GM19043 (cell line): ENCODE results near the gene CFD.
"Not testable (repeated sequence)": the region's sequence is repeated elsewhere in the genome, so short reads cannot be mapped to it uniquely, and the experiment has no call there.

Source experiments
- ATAC-seq: cut with Tn5 transposase; IDR thresholded peaks from one replicate; pipeline ENCODE4 v1.9.1; 2021; ENCODE audit warnings: low read depth; ENCODE audit not compliant: unreplicated experiment

The CFD gene

GRCh38 chr19:850979-851335 lies 8.5 kb upstream of the CFD start:
- ATAC-seq: no peak

DNA sequence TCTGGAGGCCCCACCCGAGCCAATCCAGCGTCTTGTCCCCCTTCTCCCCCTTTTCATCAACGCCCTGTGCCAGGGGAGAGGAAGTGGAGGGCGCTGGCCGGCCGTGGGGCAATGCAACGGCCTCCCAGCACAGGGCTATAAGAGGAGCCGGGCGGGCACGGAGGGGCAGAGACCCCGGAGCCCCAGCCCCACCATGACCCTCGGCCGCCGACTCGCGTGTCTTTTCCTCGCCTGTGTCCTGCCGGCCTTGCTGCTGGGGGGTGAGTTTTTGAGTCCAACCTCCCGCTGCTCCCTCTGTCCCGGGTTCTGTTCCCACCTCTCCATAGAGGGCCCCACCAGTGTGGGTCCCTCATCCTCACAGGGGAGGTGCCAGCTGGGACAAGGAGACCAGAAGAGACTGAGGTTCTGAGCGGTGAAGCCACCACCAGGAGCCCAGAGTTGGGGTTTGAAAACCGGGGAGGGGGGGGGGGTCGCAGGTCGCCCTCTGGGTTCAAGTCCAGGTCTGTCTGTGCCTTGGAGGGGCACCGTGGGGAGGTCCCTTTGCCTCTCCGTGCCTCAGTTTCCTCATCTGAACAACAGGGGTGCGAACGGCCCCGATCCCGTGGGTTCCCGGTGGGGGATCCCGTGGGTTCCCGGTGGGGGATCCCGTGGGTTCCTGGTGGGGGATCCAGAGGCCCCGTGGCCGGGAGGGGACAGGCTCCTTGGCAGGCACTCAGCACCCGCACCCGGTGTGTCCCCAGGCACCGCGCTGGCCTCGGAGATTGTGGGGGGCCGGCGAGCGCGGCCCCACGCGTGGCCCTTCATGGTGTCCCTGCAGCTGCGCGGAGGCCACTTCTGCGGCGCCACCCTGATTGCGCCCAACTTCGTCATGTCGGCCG lies 7.1 kb upstream of the CFD start, which contains the start of gene ELANE:
TSS of gene ELANE (plus strand) at position 168 of the 878 bp plus-strand sequence. CDS start at position 194, 26 bp downstream.
- ATAC-seq: no peak

- ATAC-seq: no peak
Observed at GRCh38 chr19:853014-853585, 6.4 kb upstream of the CFD start.

DNA sequence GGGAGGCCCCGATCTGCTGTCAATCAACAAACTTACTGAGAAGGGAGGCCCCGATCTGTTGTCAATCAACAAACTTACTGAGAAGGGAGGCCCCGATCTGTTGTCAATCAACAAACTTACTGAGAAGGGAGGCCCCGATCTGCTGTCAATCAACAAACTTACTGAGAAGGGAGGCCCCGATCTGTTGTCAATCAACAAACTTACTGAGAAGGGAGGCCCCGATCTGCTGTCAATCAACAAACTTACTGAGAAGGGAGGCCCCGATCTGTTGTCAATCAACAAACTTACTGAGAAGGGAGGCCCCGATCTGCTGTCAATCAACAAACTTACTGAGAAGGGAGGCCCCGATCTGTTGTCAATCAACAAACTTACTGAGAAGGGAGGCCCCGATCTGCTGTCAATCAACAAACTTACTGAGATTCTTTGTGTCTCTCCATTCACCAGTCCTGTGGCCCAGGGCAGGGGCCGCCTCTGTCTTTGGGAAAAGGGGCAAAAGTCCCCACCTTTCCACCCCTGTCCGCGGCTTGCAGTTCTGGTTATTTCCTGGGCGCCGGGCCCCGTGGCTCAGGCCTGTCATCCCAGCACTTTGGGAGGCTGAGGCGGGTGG lies 5.7 kb upstream of the CFD start:
- not testable (repeated sequence) for ATAC-seq

- ATAC-seq: no peak
Observed at GRCh38 chr19:854549-854948, 4.9 kb upstream of the CFD start.

DNA sequence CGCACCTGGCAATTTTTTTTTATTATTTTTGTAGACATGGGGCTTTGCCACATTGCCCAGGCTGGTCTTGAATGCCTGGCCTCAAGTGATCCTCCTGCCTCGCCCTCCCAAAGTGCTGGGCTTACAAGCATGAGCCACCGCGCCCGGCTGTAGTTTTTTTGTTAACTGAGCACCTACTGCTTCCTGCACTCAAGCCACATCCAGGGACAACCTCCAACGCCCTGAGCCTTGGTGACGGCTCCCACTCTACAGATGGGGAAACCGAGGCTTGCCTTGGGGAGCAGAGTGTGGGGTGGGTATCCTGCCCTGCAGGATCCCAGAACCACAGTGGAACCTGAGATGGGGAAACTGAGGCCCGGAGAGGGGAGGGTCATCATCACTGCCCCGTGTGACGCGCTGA lies 4.3 kb upstream of the CFD start:
- ATAC-seq: no peak

DNA sequence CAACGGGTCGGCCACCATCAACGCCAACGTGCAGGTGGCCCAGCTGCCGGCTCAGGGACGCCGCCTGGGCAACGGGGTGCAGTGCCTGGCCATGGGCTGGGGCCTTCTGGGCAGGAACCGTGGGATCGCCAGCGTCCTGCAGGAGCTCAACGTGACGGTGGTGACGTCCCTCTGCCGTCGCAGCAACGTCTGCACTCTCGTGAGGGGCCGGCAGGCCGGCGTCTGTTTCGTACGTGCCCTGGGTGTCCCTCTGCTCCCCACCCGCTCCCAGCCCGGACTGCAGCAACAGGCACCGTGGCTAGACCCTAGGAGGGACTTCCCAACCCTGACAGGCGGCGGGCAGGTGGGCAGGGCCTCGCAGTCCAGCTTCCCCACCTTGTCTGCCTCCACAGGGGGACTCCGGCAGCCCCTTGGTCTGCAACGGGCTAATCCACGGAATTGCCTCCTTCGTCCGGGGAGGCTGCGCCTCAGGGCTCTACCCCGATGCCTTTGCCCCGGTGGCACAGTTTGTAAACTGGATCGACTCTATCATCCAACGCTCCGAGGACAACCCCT lies 3.8 kb upstream of the CFD start:
- no peak for ATAC-seq

- ATAC-seq: no peak
Observed at GRCh38 chr19:858284-858683, 1.2 kb upstream of the CFD start.

DNA sequence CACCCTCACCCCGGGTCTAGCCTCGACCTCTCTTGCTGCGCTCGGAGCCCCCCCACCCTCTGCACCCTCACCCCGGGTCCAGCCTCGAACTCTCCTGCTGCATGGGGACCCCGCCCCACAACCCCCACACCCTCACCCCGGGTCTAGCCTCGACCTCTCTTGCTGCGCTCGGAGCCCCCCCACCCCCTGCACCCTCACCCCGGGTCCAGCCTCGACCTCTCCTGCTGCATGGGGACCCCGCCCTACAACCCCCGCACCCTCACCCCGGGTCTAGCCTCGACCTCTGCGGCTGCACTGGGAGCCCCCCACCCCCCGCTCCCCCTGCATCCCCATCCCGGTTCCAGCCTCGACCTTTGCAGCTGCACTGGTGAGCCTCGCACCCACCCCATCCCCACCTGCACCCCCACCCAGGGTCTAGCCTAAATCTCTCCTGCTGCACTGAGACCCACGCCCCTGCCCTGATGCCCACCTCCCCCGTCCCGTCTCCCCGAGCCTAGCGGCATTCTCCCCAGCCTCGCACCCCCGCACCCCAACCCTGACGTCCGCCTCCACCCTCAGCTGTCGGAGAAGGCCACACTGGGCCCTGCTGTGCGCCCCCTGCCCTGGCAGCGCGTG lies 1.8 kb downstream of the CFD start:
- ATAC-seq: no peak

- ATAC-seq: no peak
Observed at GRCh38 chr19:861756-862580, 2.5 kb downstream of the CFD start.

DNA sequence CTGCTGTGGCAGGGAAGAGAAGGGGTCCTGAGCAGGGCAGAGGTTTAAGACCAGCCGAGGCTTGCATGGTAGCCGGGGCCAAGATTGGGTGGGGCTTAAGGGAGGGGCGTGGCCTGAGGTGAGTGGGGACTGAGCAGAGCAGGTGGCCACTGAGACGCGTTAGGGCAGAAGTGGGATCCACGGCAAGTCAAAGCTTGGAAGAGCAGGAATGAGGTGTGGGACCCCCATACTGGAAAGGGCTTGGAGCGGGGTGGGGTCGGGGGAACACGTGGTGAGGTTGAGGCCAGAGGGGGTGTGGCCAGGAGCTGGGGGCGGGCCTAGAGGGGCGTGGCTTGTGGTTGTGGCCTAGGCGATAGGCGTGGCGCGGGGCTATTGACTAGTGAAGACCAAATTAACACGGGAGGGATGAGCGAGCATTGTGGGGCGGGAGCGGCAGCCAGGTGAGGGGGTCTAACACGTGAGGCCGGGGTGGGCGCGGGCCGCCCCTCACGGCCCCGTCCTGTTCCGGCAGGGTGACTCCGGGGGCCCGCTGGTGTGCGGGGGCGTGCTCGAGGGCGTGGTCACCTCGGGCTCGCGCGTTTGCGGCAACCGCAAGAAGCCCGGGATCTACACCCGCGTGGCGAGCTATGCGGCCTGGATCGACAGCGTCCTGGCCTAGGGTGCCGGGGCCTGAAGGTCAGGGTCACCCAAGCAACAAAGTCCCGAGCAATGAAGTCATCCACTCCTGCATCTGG lies 3.3 kb downstream of the CFD start:
- no peak for ATAC-seq

GRCh38 chr19:863315-863620 lies 3.8 kb downstream of the CFD start:
- no peak for ATAC-seq

GRCh38 chr19:866769-867300 lies 7.4 kb downstream of the CFD start:
- no peak for ATAC-seq

- no peak for ATAC-seq
Observed at GRCh38 chr19:867301-867793, 7.9 kb downstream of the CFD start.

- no peak for ATAC-seq
Observed at GRCh38 chr19:867855-868457, 8.5 kb downstream of the CFD start.

GRCh38 chr19:868458-869244 lies 9.2 kb downstream of the CFD start:
- ATAC-seq: no peak

DNA sequence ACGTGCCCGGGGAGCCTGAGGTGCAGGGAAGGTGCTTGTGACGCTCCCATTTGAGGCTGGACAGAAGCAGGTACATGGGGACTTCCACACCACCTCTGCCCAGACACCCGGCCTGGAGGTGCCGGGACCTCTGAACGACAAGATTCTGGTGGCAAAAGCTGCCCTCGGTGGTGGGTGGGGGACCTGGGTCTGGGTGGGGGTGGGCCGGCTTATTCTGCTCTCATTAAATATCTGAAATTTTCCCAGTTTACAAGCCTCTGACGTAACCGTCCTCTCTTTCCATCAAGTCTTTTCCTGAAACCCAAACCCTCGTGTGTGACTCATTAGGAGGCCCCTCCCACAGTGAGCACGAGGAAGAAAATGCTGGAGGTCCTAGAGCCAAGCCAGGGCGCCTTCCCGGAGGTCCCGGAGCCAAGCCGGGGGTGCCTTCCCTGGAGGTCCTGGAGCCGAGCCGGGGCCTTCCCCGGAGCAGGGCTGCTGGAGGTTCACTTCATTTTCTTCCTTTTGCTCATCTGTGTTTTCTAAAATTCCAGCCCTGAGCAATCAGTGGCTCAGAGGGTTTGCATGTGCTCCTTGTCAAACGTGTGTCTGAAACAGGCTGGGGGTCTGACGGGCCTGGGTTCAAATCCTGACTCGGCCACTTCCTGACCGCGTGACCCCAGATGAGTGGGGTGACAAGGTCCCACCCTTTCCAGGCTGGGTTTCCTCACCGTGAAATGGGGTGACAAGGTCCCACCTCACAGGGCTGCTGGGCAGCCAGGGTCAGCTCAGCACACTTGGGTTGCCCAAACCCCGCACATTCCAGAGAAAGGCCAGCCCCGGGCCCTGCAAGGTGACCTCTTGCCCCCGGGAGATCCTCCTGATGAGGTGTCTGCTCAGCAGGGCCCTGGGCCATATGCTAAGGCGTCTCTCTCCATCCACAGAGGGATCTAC lies 10.0 kb downstream of the CFD start:
- ATAC-seq: no peak
